ENCODE data around the gene HIBADH.

- TF ChIP-seq CTCF (IDR thresholded peaks at IDR 0.05 in 4 of 5, conservative IDR thresholded peaks at IDR 0.05 in 1 of 5) (no peak), POLR2A (IDR thresholded peaks at IDR 0.05) (no peak)
Observed at GRCh38 chr7:27699751-27700150, 37.1 kb upstream of the HIBADH start.

Data from gastrocnemius medialis (tissue), 4 donors.